HepG2 (cell line): ENCODE data around the gene SERTAD1. TPM values are rescaled to one million over a fixed set of nuclear protein-coding genes. Genes with fewer than 3 reads are reported as not detected.

Source experiments
- DR1 ChIP-seq: sonication (generic); formaldehyde crosslinking; IDR thresholded peaks from 2 replicates; pipeline ENCODE4 v1.8.0; 2021; ENCODE audit warnings: mild to moderate bottlenecking, missing genetic modification reagents, inconsistent platforms
- EEA1 ChIP-seq: sonication (generic); formaldehyde crosslinking; IDR thresholded peaks from 2 replicates; pipeline ENCODE4 v1.5.1; 2020; ENCODE audit warnings: mild to moderate bottlenecking, missing genetic modification reagents, borderline replicate concordance
- KAT8 ChIP-seq: IDR thresholded peaks from 2 replicates; pipeline ENCODE4 v1.6.1; 2016; ENCODE audit warnings: missing genetic modification reagents, missing compliant biosample characterization
- PHF8 ChIP-seq: sonication (generic); formaldehyde crosslinking; IDR thresholded peaks from 2 replicates; pipeline ENCODE4 v1.5.0; 2020; ENCODE audit warnings: missing genetic modification reagents
- SMAD9 ChIP-seq: sonication (generic); formaldehyde crosslinking; IDR thresholded peaks from 2 replicates; pipeline ENCODE4 v1.5.1; 2020; ENCODE audit warnings: mild to moderate bottlenecking, missing genetic modification reagents
- ZFP36L1 ChIP-seq: sonication (generic); formaldehyde crosslinking; IDR thresholded peaks from 2 replicates; pipeline ENCODE4 v1.8.0; 2022; ENCODE audit warnings: mild to moderate bottlenecking, missing genetic modification reagents, moderate library complexity
- ZNF20 ChIP-seq: sonication (generic); formaldehyde crosslinking; IDR thresholded peaks from 2 replicates; pipeline ENCODE4 v1.4.0; 2020; ENCODE audit warnings: mild to moderate bottlenecking, moderate library complexity, missing genetic modification reagents
- ZNF343 ChIP-seq: sonication (generic); formaldehyde crosslinking; IDR thresholded peaks from 2 replicates; pipeline ENCODE4 v1.4.0; 2020; ENCODE audit warnings: mild to moderate bottlenecking, missing genetic modification reagents
- polyA plus RNA-seq, 8 experiments: library from polyadenylated mRNA; depleted of rRNA in 3 of 8; stranded (reverse) in 7 of 8; unstranded in 1 of 8; fragments of >200 nt; fragmentation: Illumina TruSeq in 4 of 8; extraction: Trizol in 4 of 8; gene quantifications; 2 replicates each; pipeline versions ENCODE4 v1.2.1 to v1.2.3, GENCODE V29; 2011 to 2016; ENCODE audit warnings: low read depth in 4 of 8, missing spikeins in 1 of 8, mixed read lengths in 1 of 8; ENCODE audit not compliant: insufficient read depth in 1 of 8
- total RNA-seq, 5 experiments: library from RNA; depleted of rRNA; stranded (reverse); fragments of >200 nt; fragmentation: Illumina TruSeq; extraction: Trizol; gene quantifications; 2 replicates each; pipeline ENCODE4 v1.2.3, GENCODE V29; 2016; ENCODE audit warnings: low read depth in 1 of 5
- TF ChIP-seq, protein P1 (sequence below): sonication (generic); formaldehyde crosslinking; IDR thresholded peaks from 2 replicates; pipeline ENCODE4 v1.4.0; 2020; ENCODE audit warnings: missing genetic modification reagents
- TF ChIP-seq, protein P2 (sequence below): sonication (generic); formaldehyde crosslinking; IDR thresholded peaks from 2 replicates; pipeline ENCODE4 v1.4.0; 2020; ENCODE audit warnings: missing genetic modification reagents, borderline replicate concordance
- TF ChIP-seq, protein P3 (sequence below): sonication (generic); formaldehyde crosslinking; IDR thresholded peaks from 2 replicates; pipeline ENCODE4; 2020; ENCODE audit warnings: missing genetic modification reagents, mild to moderate bottlenecking, borderline replicate concordance
- TF ChIP-seq, protein P4 (sequence below): sonication (generic); formaldehyde crosslinking; IDR thresholded peaks from 2 replicates; pipeline ENCODE4 v1.4.0; 2020; ENCODE audit warnings: missing genetic modification reagents

SERTAD1 gene
- total and polyA plus RNA-seq, 2 of the 13 experiments (the other 11 are each of a cell fraction or from before 2014, with no cell fraction given) = 4.3 to 4.5 TPM

DNA sequence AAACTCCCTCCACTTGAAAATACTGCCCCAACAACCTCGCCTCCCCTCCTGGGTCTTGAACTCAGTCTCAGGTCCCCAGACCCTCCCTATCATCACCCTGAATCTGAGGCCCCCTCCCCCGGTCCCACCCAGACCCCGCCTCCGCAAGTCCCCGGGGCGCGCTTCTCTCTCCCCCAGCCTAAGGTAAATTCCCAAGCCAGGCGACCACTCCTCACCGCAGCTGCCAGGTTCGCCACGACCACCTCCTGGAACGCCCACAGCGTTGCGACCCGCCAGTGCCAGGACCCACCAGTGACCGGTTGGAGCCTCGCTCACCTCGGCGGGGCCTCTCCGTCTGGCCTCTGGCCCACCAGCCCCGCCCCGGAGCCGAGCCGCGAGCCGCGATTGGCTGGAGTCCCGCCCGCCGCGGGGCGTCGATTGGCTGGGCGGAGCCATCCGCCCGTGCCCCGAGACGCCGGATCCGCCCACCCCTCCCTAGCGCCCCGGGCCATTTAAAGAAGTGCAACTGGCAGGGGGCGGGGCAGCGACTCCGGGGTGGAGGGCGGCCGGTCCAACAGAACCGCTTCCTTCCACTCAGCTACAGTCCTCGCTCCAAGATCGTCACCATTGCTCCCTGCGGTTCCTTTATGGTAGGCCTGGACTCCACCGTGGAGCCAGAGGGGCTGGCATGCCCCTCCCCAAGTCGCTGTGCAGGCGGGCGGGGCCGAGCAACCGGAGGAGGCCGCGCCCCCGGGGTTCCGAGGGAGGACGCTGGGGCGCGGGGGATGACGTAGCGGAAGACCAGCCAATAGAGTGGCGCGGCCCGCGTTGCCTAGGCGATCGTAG lies 18.4 kb upstream of the SERTAD1 start, which contains the start of gene SERTAD3 (continued):
- peak; percentile 57; the same call in 1 of the 2 replicates for TF ChIP-seq EEA1 (CRISPR knock-in tag)
- TF ChIP-seq DR1 (CRISPR knock-in tag) = no peak; the same call in 1 of the 2 replicates
- TF ChIP-seq SMAD9 (CRISPR knock-in tag) = no peak
- TF ChIP-seq, protein P1, sequence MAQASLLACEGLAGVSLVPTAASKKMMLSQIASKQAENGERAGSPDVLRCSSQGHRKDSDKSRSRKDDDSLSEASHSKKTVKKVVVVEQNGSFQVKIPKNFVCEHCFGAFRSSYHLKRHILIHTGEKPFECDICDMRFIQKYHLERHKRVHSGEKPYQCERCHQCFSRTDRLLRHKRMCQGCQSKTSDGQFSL (CRISPR knock-in tag) = peak; percentile 32; the same call in 1 of the 2 replicates
- TF ChIP-seq, protein P2, sequence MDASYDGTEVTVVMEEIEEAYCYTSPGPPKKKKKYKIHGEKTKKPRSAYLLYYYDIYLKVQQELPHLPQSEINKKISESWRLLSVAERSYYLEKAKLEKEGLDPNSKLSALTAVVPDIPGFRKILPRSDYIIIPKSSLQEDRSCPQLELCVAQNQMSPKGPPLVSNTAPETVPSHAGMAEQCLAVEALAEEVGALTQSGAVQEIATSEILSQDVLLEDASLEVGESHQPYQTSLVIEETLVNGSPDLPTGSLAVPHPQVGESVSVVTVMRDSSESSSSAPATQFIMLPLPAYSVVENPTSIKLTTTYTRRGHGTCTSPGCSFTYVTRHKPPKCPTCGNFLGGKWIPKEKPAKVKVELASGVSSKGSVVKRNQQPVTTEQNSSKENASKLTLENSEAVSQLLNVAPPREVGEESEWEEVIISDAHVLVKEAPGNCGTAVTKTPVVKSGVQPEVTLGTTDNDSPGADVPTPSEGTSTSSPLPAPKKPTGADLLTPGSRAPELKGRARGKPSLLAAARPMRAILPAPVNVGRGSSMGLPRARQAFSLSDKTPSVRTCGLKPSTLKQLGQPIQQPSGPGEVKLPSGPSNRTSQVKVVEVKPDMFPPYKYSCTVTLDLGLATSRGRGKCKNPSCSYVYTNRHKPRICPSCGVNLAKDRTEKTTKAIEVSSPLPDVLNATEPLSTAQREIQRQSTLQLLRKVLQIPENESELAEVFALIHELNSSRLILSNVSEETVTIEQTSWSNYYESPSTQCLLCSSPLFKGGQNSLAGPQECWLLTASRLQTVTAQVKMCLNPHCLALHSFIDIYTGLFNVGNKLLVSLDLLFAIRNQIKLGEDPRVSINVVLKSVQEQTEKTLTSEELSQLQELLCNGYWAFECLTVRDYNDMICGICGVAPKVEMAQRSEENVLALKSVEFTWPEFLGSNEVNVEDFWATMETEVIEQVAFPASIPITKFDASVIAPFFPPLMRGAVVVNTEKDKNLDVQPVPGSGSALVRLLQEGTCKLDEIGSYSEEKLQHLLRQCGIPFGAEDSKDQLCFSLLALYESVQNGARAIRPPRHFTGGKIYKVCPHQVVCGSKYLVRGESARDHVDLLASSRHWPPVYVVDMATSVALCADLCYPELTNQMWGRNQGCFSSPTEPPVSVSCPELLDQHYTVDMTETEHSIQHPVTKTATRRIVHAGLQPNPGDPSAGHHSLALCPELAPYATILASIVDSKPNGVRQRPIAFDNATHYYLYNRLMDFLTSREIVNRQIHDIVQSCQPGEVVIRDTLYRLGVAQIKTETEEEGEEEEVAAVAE = no peak
- no peak; the same call in 1 of the 2 replicates for TF ChIP-seq ZNF20 (CRISPR knock-in tag)
- TF ChIP-seq, protein P3, sequence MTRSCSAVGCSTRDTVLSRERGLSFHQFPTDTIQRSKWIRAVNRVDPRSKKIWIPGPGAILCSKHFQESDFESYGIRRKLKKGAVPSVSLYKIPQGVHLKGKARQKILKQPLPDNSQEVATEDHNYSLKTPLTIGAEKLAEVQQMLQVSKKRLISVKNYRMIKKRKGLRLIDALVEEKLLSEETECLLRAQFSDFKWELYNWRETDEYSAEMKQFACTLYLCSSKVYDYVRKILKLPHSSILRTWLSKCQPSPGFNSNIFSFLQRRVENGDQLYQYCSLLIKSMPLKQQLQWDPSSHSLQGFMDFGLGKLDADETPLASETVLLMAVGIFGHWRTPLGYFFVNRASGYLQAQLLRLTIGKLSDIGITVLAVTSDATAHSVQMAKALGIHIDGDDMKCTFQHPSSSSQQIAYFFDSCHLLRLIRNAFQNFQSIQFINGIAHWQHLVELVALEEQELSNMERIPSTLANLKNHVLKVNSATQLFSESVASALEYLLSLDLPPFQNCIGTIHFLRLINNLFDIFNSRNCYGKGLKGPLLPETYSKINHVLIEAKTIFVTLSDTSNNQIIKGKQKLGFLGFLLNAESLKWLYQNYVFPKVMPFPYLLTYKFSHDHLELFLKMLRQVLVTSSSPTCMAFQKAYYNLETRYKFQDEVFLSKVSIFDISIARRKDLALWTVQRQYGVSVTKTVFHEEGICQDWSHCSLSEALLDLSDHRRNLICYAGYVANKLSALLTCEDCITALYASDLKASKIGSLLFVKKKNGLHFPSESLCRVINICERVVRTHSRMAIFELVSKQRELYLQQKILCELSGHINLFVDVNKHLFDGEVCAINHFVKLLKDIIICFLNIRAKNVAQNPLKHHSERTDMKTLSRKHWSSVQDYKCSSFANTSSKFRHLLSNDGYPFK (CRISPR knock-in tag) = no peak
- TF ChIP-seq PHF8 (CRISPR knock-in tag) = peak; percentile 83
- TF ChIP-seq, protein P4, sequence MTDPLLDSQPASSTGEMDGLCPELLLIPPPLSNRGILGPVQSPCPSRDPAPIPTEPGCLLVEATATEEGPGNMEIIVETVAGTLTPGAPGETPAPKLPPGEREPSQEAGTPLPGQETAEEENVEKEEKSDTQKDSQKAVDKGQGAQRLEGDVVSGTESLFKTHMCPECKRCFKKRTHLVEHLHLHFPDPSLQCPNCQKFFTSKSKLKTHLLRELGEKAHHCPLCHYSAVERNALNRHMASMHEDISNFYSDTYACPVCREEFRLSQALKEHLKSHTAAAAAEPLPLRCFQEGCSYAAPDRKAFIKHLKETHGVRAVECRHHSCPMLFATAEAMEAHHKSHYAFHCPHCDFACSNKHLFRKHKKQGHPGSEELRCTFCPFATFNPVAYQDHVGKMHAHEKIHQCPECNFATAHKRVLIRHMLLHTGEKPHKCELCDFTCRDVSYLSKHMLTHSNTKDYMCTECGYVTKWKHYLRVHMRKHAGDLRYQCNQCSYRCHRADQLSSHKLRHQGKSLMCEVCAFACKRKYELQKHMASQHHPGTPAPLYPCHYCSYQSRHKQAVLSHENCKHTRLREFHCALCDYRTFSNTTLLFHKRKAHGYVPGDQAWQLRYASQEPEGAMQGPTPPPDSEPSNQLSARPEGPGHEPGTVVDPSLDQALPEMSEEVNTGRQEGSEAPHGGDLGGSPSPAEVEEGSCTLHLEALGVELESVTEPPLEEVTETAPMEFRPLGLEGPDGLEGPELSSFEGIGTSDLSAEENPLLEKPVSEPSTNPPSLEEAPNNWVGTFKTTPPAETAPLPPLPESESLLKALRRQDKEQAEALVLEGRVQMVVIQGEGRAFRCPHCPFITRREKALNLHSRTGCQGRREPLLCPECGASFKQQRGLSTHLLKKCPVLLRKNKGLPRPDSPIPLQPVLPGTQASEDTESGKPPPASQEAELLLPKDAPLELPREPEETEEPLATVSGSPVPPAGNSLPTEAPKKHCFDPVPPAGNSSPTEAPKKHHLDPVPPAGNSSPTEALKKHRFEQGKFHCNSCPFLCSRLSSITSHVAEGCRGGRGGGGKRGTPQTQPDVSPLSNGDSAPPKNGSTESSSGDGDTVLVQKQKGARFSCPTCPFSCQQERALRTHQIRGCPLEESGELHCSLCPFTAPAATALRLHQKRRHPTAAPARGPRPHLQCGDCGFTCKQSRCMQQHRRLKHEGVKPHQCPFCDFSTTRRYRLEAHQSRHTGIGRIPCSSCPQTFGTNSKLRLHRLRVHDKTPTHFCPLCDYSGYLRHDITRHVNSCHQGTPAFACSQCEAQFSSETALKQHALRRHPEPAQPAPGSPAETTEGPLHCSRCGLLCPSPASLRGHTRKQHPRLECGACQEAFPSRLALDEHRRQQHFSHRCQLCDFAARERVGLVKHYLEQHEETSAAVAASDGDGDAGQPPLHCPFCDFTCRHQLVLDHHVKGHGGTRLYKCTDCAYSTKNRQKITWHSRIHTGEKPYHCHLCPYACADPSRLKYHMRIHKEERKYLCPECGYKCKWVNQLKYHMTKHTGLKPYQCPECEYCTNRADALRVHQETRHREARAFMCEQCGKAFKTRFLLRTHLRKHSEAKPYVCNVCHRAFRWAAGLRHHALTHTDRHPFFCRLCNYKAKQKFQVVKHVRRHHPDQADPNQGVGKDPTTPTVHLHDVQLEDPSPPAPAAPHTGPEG (CRISPR knock-in tag) = no peak
- peak; percentile 72 for TF ChIP-seq KAT8
- TF ChIP-seq ZFP36L1 (CRISPR knock-in tag) = peak; percentile 78; the same call in 1 of the 2 replicates
- no peak for TF ChIP-seq ZNF343
